Neural cell (in vitro differentiated cells): ENCODE data around the gene BLVRA. TPM values are rescaled to one million over a fixed set of nuclear protein-coding genes. Genes with fewer than 3 reads are reported as not detected.
"Not testable (repeated sequence)": the region's sequence is repeated elsewhere in the genome, so short reads cannot be mapped to it uniquely, and the experiment has no call there.

Experiments
- H2AFZ ChIP-seq: fragments of 200-600, 300-800 bp; sonication (generic), shearing (Covaris generic); 2 replicates; pipeline ENCODE4 v1.6.0; 2014; ENCODE audit warnings: low read depth, mild to moderate bottlenecking, antibody characterized with exemption, low read length, moderate library complexity
- H3F3A ChIP-seq: fragments of 200-600 bp; shearing (Covaris generic); 2 replicates; pipeline ENCODE4 v1.6.1; 2016; ENCODE audit warnings: mild to moderate bottlenecking, moderate library complexity, mixed read lengths, antibody characterized with exemption, low read length; ENCODE audit not compliant: insufficient read depth, poor library complexity, severe bottlenecking
- H3K27ac ChIP-seq: fragments of 200-600, 300-800 bp; sonication (generic), shearing (Covaris generic); 2 replicates; pipeline ENCODE4 v1.5.1; 2014; ENCODE audit warnings: mild to moderate bottlenecking, low read length, moderate library complexity
- H3K27me3 ChIP-seq: fragments of 300-800, 200-600 bp; sonication (generic), shearing (Covaris generic); 2 replicates; pipeline ENCODE4 v1.6.0; 2014; ENCODE audit warnings: mild to moderate bottlenecking, low read depth, low read length, moderate library complexity; ENCODE audit not compliant: insufficient read depth
- H3K36me3 ChIP-seq: fragments of 300-800, 200-600 bp; sonication (generic), shearing (Covaris generic); 2 replicates; pipeline ENCODE4 v1.5.1; 2014; ENCODE audit warnings: mild to moderate bottlenecking, antibody characterized with exemption, low read length, moderate library complexity; ENCODE audit not compliant: insufficient read depth
- H3K4me2 ChIP-seq: fragments of 300-800, 200-600 bp; sonication (generic), shearing (Covaris generic); 2 replicates; pipeline ENCODE4 v1.6.0; 2014; ENCODE audit warnings: mild to moderate bottlenecking, low read length
- H3K4me3 ChIP-seq: fragments of 300-800, 200-600 bp; sonication (generic), shearing (Covaris generic); 2 replicates; pipeline ENCODE4 v1.5.1; 2014; ENCODE audit warnings: mild to moderate bottlenecking, low read length, moderate library complexity
- H3K79me2 ChIP-seq: fragments of 200-600 bp; shearing (Covaris generic); replicated peaks from 2 replicates; pipeline ENCODE4 v1.6.0; 2014; ENCODE audit warnings: mild to moderate bottlenecking, low read length, moderate library complexity; ENCODE audit not compliant: insufficient read depth
- H3K9ac ChIP-seq: fragments of 300-800, 200-600 bp; sonication (generic), shearing (Covaris generic); 2 replicates; pipeline ENCODE4 v1.6.1; 2016; ENCODE audit warnings: mild to moderate bottlenecking, low read length, mixed read lengths
- H3K9me2 ChIP-seq: fragments of 200-600 bp; shearing (Covaris generic); 2 replicates; pipeline ENCODE4 v1.6.1; 2016; ENCODE audit warnings: mild to moderate bottlenecking, low read length, mixed read lengths; ENCODE audit not compliant: insufficient read depth
- H3K9me3 ChIP-seq: fragments of 200-600, 300-800 bp; sonication (generic), shearing (Covaris generic); 2 replicates; pipeline ENCODE4 v1.6.1; 2016; ENCODE audit warnings: mild to moderate bottlenecking, mixed run types, low read length, moderate library complexity, mixed read lengths
- H4K20me1 ChIP-seq: fragments of 200-600 bp; shearing (Covaris generic); 2 replicates; pipeline ENCODE4 v1.6.1; 2016; ENCODE audit warnings: mild to moderate bottlenecking, mixed run types; ENCODE audit not compliant: insufficient read depth
- CTCF ChIP-seq: fragments of 450-650 bp; IDR thresholded peaks from 2 replicates; pipeline ENCODE4 v1.5.1; 2014; ENCODE audit warnings: antibody characterized with exemption, mild to moderate bottlenecking, moderate library complexity; ENCODE audit not compliant: poor library complexity, severe bottlenecking
- EZH2 ChIP-seq: fragments of 200-600, 300-800 bp; shearing (Covaris generic), sonication (generic); IDR thresholded peaks from 2 replicates; pipeline ENCODE4 v1.6.1; 2014; ENCODE audit warnings: antibody characterized with exemption, low read length, borderline replicate concordance, mild to moderate bottlenecking; ENCODE audit not compliant: insufficient read depth, poor library complexity, severe bottlenecking
- MXI1 ChIP-seq: fragments of 450-650 bp; conservative IDR thresholded peaks from 2 replicates; pipeline ENCODE4 v1.6.1; 2014; ENCODE audit warnings: antibody characterized with exemption, mild to moderate bottlenecking; ENCODE audit not compliant: poor library complexity, severe bottlenecking
- RAD21 ChIP-seq: fragments of 450-650 bp; conservative IDR thresholded peaks from 2 replicates; pipeline ENCODE4 v1.6.1; 2014; ENCODE audit warnings: antibody characterized with exemption, mild to moderate bottlenecking, moderate library complexity
- REST ChIP-seq: IDR thresholded peaks from 2 replicates; pipeline ENCODE4 v1.6.1; 2012; ENCODE audit warnings: borderline replicate concordance
- SMC3 ChIP-seq: fragments of 450-650 bp; conservative IDR thresholded peaks from 2 replicates; pipeline ENCODE4 v1.6.1; 2014; ENCODE audit warnings: antibody characterized with exemption, mild to moderate bottlenecking, moderate library complexity; ENCODE audit not compliant: poor library complexity
- TAF1 ChIP-seq: IDR thresholded peaks from 2 replicates; pipeline ENCODE4 v1.6.1; 2012; ENCODE audit warnings: low read depth
- polyA plus RNA-seq: library from polyadenylated mRNA; depleted of rRNA; stranded (reverse); fragments of >200 nt; gene quantifications from 2 replicates; pipeline ENCODE4 v1.2.3, GENCODE V29; 2014

The BLVRA gene
- polyA plus RNA-seq, 1 donor from 2014 or later: 12.4 TPM

GRCh38 chr7:43784585-43785087 lies 26.2 kb downstream of the BLVRA start:
- not testable (repeated sequence) for H3K4me3 ChIP-seq, H3K4me2 ChIP-seq, H3K9me3 ChIP-seq, H3K9me2 ChIP-seq, H3K9ac ChIP-seq, H3F3A ChIP-seq, H3K36me3 ChIP-seq, H2AFZ ChIP-seq, H4K20me1 ChIP-seq, H3K27ac ChIP-seq, H3K79me2 ChIP-seq, H3K27me3 ChIP-seq

GRCh38 chr7:43785420-43785819 lies 26.9 kb downstream of the BLVRA start:
- no peak overlapping the region for H3K4me2 ChIP-seq
- no peaks in the 10 kb centered on the region for H3K9me2 ChIP-seq
- H3K27ac ChIP-seq: no peak overlapping the region
- H3K36me3 ChIP-seq: no peaks in the 10 kb centered on the region
- no peaks in the 10 kb centered on the region for H4K20me1 ChIP-seq
- H2AFZ ChIP-seq: no peak overlapping the region
- H3K9ac ChIP-seq: no peak overlapping the region
- TF ChIP-seq TAF1 (no peak), REST (no peak), RAD21 (no peak), MXI1 (no peak), EZH2 (no peak)
- H3K27me3 ChIP-seq: no peaks in the 10 kb centered on the region
- H3K4me3 ChIP-seq: no peak overlapping the region
- H3K9me3 ChIP-seq: no peaks in the 10 kb centered on the region
- no peaks in the 10 kb centered on the region for H3K79me2 ChIP-seq
- H3F3A ChIP-seq: no peaks in the 10 kb centered on the region

- Histone ChIP-seq H3K27ac (no peak overlapping the region), H3K9ac (no peak overlapping the region), H3F3A (no peaks in the 10 kb centered on the region), H3K9me3 (no peaks in the 10 kb centered on the region), H4K20me1 (no peaks in the 10 kb centered on the region), H3K9me2 (no peaks in the 10 kb centered on the region), H3K4me3 (no peak overlapping the region), H2AFZ (no peak overlapping the region), H3K4me2 (no peak overlapping the region), H3K79me2 (no peaks in the 10 kb centered on the region), H3K36me3 (no peaks in the 10 kb centered on the region), H3K27me3 (no peaks in the 10 kb centered on the region)
- TF ChIP-seq SMC3: no peak
- TF ChIP-seq CTCF: no peak
Observed at GRCh38 chr7:43787771-43788170, 29.3 kb downstream of the BLVRA start.
